Thyroid gland (tissue), 4 donors: ENCODE measurements around the gene RAB40C.

ENCODE experiments used
- POLR2A ChIP-seq, 2 donors: fragments of 450-650 bp; IDR thresholded peaks; one replicate each; pipeline ENCODE4 v1.6.1; 2017; ENCODE audit warnings: antibody characterized with exemption in 2 of 2, mild to moderate bottlenecking in 2 of 2, moderate library complexity in 1 of 2
- TF ChIP-seq, protein P1 (sequence below), 6 experiments: fragments of 200-600 bp in 3 of 6; fragments of 450-650 bp in 3 of 6; sonication (generic) in 3 of 6; IDR thresholded peaks; one replicate each; pipeline ENCODE4 v1.5.1; 2016 to 2019; ENCODE audit warnings: antibody characterized with exemption in 6 of 6, mild to moderate bottlenecking in 2 of 6, inconsistent platforms in 1 of 6, moderate library complexity in 1 of 6

- TF ChIP-seq, protein P1, sequence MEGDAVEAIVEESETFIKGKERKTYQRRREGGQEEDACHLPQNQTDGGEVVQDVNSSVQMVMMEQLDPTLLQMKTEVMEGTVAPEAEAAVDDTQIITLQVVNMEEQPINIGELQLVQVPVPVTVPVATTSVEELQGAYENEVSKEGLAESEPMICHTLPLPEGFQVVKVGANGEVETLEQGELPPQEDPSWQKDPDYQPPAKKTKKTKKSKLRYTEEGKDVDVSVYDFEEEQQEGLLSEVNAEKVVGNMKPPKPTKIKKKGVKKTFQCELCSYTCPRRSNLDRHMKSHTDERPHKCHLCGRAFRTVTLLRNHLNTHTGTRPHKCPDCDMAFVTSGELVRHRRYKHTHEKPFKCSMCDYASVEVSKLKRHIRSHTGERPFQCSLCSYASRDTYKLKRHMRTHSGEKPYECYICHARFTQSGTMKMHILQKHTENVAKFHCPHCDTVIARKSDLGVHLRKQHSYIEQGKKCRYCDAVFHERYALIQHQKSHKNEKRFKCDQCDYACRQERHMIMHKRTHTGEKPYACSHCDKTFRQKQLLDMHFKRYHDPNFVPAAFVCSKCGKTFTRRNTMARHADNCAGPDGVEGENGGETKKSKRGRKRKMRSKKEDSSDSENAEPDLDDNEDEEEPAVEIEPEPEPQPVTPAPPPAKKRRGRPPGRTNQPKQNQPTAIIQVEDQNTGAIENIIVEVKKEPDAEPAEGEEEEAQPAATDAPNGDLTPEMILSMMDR (IDR thresholded peaks at IDR 0.05), result no peak
- TF ChIP-seq POLR2A (IDR thresholded peaks at IDR 0.05), result no peak
Measured at GRCh38 chr16:554640-555365, 35.1 kb upstream of the RAB40C start.
